NCI-H1092 treated with DMSO at 0.1 percent for 48 hours (cell line): ENCODE data around the gene SPG21.

ENCODE experiments used
- DNase-seq: peaks from one replicate; lab custom pipeline; 2025; lab: John Stamatoyannopoulos, UW

Gene SPG21

GRCh38 chr15:64938192-64938591 is 51.5 kb downstream of the SPG21 start:
- no peak for DNase-seq

GRCh38 chr15:64934023-64934422 is 55.7 kb downstream of the SPG21 start:
- DNase-seq: no peak

- DNase-seq: no peak
Observed at GRCh38 chr15:64931381-64931780, 58.3 kb downstream of the SPG21 start.

- no peak for DNase-seq
Observed at GRCh38 chr15:64930778-64931371, 58.8 kb downstream of the SPG21 start.

- DNase-seq: no peak
Observed at GRCh38 chr15:64930019-64930652, 59.6 kb downstream of the SPG21 start.

GRCh38 chr15:64928626-64929220 is 61.0 kb downstream of the SPG21 start:
- no peak for DNase-seq

GRCh38 chr15:64926661-64927060 is 63.1 kb downstream of the SPG21 start:
- no peak for DNase-seq

- DNase-seq: no peak
Observed at GRCh38 chr15:64925335-64926330, 64.1 kb downstream of the SPG21 start.

GRCh38 chr15:64923546-64923945 is 66.2 kb downstream of the SPG21 start:
- DNase-seq: no peak

- no peak for DNase-seq
Observed at GRCh38 chr15:64921711-64922110, 68.0 kb downstream of the SPG21 start.

- DNase-seq: no peak
Observed at GRCh38 chr15:64919721-64920120, 70.0 kb downstream of the SPG21 start.

- DNase-seq: no peak
Observed at GRCh38 chr15:64917211-64917610, 72.5 kb downstream of the SPG21 start.

- no peak for DNase-seq
Observed at GRCh38 chr15:64916365-64916764, 73.3 kb downstream of the SPG21 start.

GRCh38 chr15:64915518-64916227 is 74.0 kb downstream of the SPG21 start:
- DNase-seq: no peak
